H1 (cell line): Measurements from ENCODE around the gene OSTC. TPM values are rescaled to one million over a fixed set of nuclear protein-coding genes. Genes with fewer than 3 reads are reported as not detected.

Experiments used
- CTCF ChIA-PET: fragments of 300-600 bp; sonication (Branson Sonifier 250); formaldehyde crosslinking; loops from one replicate; lab custom pipeline; 2021; ENCODE audit not compliant: partially characterized antibody; lab: Charles Lee
- POLR2A ChIA-PET: fragments of 300-600 bp; sonication (Branson Sonifier 250); formaldehyde crosslinking; loops from one replicate; lab custom pipeline; 2021; ENCODE audit warnings: inconsistent platforms; ENCODE audit not compliant: partially characterized antibody; lab: Charles Lee
- DNase-seq, 2 experiments: peaks; one replicate each; pipeline versions ENCODE4 v3.0.0 to v3.0.0-alpha.2; 2010 to 2022; ENCODE audit warnings: low spot score in 2 of 2, low read depth in 1 of 2, mixed read lengths in 1 of 2
- FAIRE-seq: peaks from 2 replicates; lab custom pipeline; 2011; peaks lifted over from hg19 to GRCh38; lab: Jason Lieb, UNC
- H2AFZ ChIP-seq: 2 replicates; pipeline ENCODE4 v1.8.1; 2012; ENCODE audit warnings: low read length, inconsistent platforms
- H2AK5ac ChIP-seq: 2 replicates; pipeline ENCODE4 v1.6.1; 2013; ENCODE audit warnings: low read depth, low read length
- H2BK120ac ChIP-seq: replicated peaks from 2 replicates; pipeline ENCODE3; 2013; ENCODE audit warnings: low read depth, low read length, inconsistent platforms
- H2BK12ac ChIP-seq: 2 replicates; pipeline ENCODE4 v1.6.1; 2013; ENCODE audit warnings: low read depth, low read length
- H2BK15ac ChIP-seq: 2 replicates; pipeline ENCODE4 v1.6.1; 2013; ENCODE audit warnings: low read length
- H2BK20ac ChIP-seq: 2 replicates; pipeline ENCODE4 v1.6.1; 2013; ENCODE audit warnings: low read length
- H2BK5ac ChIP-seq: 2 replicates; pipeline ENCODE4 v1.6.1; 2013; ENCODE audit warnings: low read depth, low read length
- H3K14ac ChIP-seq: 2 replicates; pipeline ENCODE4 v1.6.1; 2013; ENCODE audit warnings: inconsistent platforms; ENCODE audit not compliant: insufficient read length
- H3K18ac ChIP-seq: 2 replicates; pipeline ENCODE4 v1.6.1; 2013; ENCODE audit warnings: low read length; ENCODE audit errors: extremely low read depth
- H3K23ac ChIP-seq: 2 replicates; pipeline ENCODE4 v1.6.1; 2013; ENCODE audit warnings: inconsistent platforms; ENCODE audit not compliant: insufficient read length
- H3K23me2 ChIP-seq: 2 replicates; pipeline ENCODE4 v1.6.1; 2013; ENCODE audit warnings: low read depth, low read length
- H3K27ac ChIP-seq: 2 replicates; pipeline ENCODE4 v1.6.1; 2011; ENCODE audit warnings: low read depth, low read length, inconsistent platforms
- H3K27me3 ChIP-seq, 4 experiments: replicated peaks in 1 of 4; 1 replicate in 1 of 4; 2 replicates in 3 of 4; pipeline versions ENCODE4 v1.6.1 to v1.8.1; 2011 to 2013; ENCODE audit warnings: low read length in 3 of 4, mild to moderate bottlenecking in 3 of 4, inconsistent platforms in 2 of 4, mixed read lengths in 2 of 4, moderate library complexity in 1 of 4; ENCODE audit not compliant: control insufficient read depth in 3 of 4, insufficient read depth in 3 of 4; ENCODE audit errors: extremely low read depth in 1 of 4
- H3K36me3 ChIP-seq, 4 experiments: 2 replicates each; pipeline versions ENCODE4 v1.6.1 to v1.8.1; 2011 to 2013; ENCODE audit warnings: mild to moderate bottlenecking in 4 of 4, low read length in 3 of 4, moderate library complexity in 2 of 4, control low read depth in 1 of 4, inconsistent platforms in 1 of 4; ENCODE audit not compliant: insufficient read depth in 4 of 4, control insufficient read depth in 2 of 4
- H3K4ac ChIP-seq: replicated peaks from 2 replicates; pipeline ENCODE3; 2013; ENCODE audit warnings: low read length, low read depth, mixed read lengths, inconsistent platforms; ENCODE audit not compliant: insufficient read length
- H3K4me1 ChIP-seq, 4 experiments: replicated peaks in 1 of 4; 1 replicate in 1 of 4; 2 replicates in 3 of 4; pipeline versions ENCODE4 v1.6.1 to v1.8.1; 2011 to 2013; ENCODE audit warnings: low read length in 3 of 4, inconsistent platforms in 2 of 4, mixed read lengths in 1 of 4; ENCODE audit not compliant: insufficient read depth in 4 of 4, control insufficient read depth in 3 of 4
- H3K4me2 ChIP-seq, 2 experiments: 2 replicates each; pipeline versions ENCODE4 v1.6.1 to v1.8.1; 2011 to 2013; ENCODE audit warnings: low read depth in 2 of 2, low read length in 2 of 2, control low read depth in 1 of 2, inconsistent platforms in 1 of 2, mild to moderate bottlenecking in 1 of 2; ENCODE audit not compliant: insufficient read depth in 1 of 2
- H3K4me3 ChIP-seq, 4 experiments: fragments of 200-600, 300-600 bp in 1 of 4; sonication (generic), shearing (Covaris generic), sonication (Bioruptor Twin) in 1 of 4; 2 replicates each; pipeline versions ENCODE4 v1.5.1 to v1.8.1; 2011 to 2016; ENCODE audit warnings: low read length in 4 of 4, low read depth in 3 of 4, control low read depth in 2 of 4, inconsistent platforms in 2 of 4, mild to moderate bottlenecking in 2 of 4, mixed read lengths in 1 of 4, moderate library complexity in 1 of 4; ENCODE audit not compliant: insufficient read depth in 2 of 4; ENCODE audit errors: extremely low read depth in 1 of 4
- H3K56ac ChIP-seq: replicated peaks from 2 replicates; pipeline ENCODE3; 2013; ENCODE audit warnings: low read depth, mild to moderate bottlenecking, mixed read lengths, low read length, inconsistent platforms; ENCODE audit not compliant: insufficient read length
- H3K79me1 ChIP-seq: 2 replicates; pipeline ENCODE4 v1.6.1; 2013; ENCODE audit warnings: low read depth, low read length, control low read depth
- H3K79me2 ChIP-seq, 2 experiments: 2 replicates each; pipeline versions ENCODE4 v1.6.1 to v1.8.1; 2012 to 2013; ENCODE audit warnings: low read length in 2 of 2, mild to moderate bottlenecking in 2 of 2, inconsistent platforms in 1 of 2; ENCODE audit not compliant: insufficient read depth in 2 of 2, control insufficient read depth in 1 of 2
- H3K9ac ChIP-seq, 4 experiments: replicated peaks in 1 of 4; 1 replicate in 1 of 4; 2 replicates in 3 of 4; pipeline versions ENCODE4 v1.6.1 to v1.8.1; 2011 to 2013; ENCODE audit warnings: low read depth in 3 of 4, low read length in 3 of 4, control low read depth in 2 of 4, mild to moderate bottlenecking in 2 of 4, moderate library complexity in 2 of 4, inconsistent platforms in 1 of 4; ENCODE audit errors: extremely low read depth in 1 of 4
- H3K9me3 ChIP-seq, 2 experiments: 2 replicates each; pipeline versions ENCODE4 v1.6.1 to v1.8.1; 2012 to 2013; ENCODE audit warnings: mild to moderate bottlenecking in 2 of 2, moderate library complexity in 2 of 2, control low read depth in 1 of 2, inconsistent platforms in 1 of 2, low read depth in 1 of 2, low read length in 1 of 2, mixed read lengths in 1 of 2; ENCODE audit not compliant: insufficient read depth in 2 of 2
- H4K20me1 ChIP-seq, 2 experiments: replicated peaks in 1 of 2; 2 replicates each; pipeline versions ENCODE3 to v1.8.1; 2011 to 2013; ENCODE audit warnings: inconsistent platforms in 2 of 2, low read length in 2 of 2, mild to moderate bottlenecking in 1 of 2; ENCODE audit not compliant: insufficient read depth in 2 of 2, control insufficient read depth in 1 of 2
- H4K5ac ChIP-seq: 2 replicates; pipeline ENCODE4 v1.6.1; 2013; ENCODE audit warnings: low read length, low read depth, mixed read lengths, inconsistent platforms; ENCODE audit not compliant: insufficient read length
- H4K8ac ChIP-seq: 2 replicates; pipeline ENCODE4 v1.8.0; 2013; ENCODE audit warnings: mild to moderate bottlenecking, moderate library complexity, low read length, inconsistent platforms; ENCODE audit not compliant: insufficient read depth; ENCODE audit errors: extremely low read depth
- H4K91ac ChIP-seq: replicated peaks from 2 replicates; pipeline ENCODE3; 2013; ENCODE audit warnings: low read length, mixed read lengths, inconsistent platforms; ENCODE audit not compliant: insufficient read length
- ASH2L ChIP-seq: fragments of 200-600, 300-600 bp; sonication (generic); IDR thresholded peaks from one replicate; pipeline ENCODE4 v1.7.1; 2017; ENCODE audit warnings: low read length
- ATF2 ChIP-seq: IDR thresholded peaks from 2 replicates; pipeline ENCODE4 v1.6.1; 2012; ENCODE audit warnings: low read length, inconsistent platforms
- KDM4A ChIP-seq: IDR thresholded peaks from one replicate; pipeline ENCODE4 v1.7.1; 2012; ENCODE audit warnings: low read depth, mild to moderate bottlenecking, moderate library complexity, low read length, inconsistent platforms; ENCODE audit not compliant: severe bottlenecking
- KDM5A ChIP-seq: fragments of 200-600 bp; IDR thresholded peaks from 2 replicates; pipeline ENCODE4 v1.7.1; 2012; ENCODE audit warnings: mild to moderate bottlenecking, low read length, inconsistent platforms, mixed read lengths
- POLR2A ChIP-seq, 2 experiments: IDR thresholded peaks; 1 replicate in 1 of 2; 2 replicates in 1 of 2; pipeline ENCODE4 v1.6.1; 2011; ENCODE audit warnings: low read depth in 2 of 2, low read length in 2 of 2, mild to moderate bottlenecking in 2 of 2; ENCODE audit errors: control extremely low read depth in 1 of 2
- POLR2AphosphoS5 ChIP-seq: IDR thresholded peaks from 2 replicates; pipeline ENCODE4 v1.6.1; 2011; ENCODE audit warnings: low read depth, low read length
- RXRA ChIP-seq: IDR thresholded peaks from 2 replicates; pipeline ENCODE4 v1.6.1; 2011; ENCODE audit warnings: low read depth, mild to moderate bottlenecking, low read length, moderate library complexity; ENCODE audit not compliant: insufficient read depth
- WGBS, 2 experiments: shearing (Covaris generic) in 1 of 2; methylation state at CpG; one replicate each; pipeline versions ENCODE4 v1.1.6 to v1.1.7; 2013 to 2015; ENCODE audit warnings: low lambda C conversion rate in 2 of 2, mixed read lengths in 2 of 2, inconsistent platforms in 1 of 2, low coverage in 1 of 2, missing lambda C conversion rate in 1 of 2; ENCODE audit not compliant: insufficient replicate concordance in 2 of 2, insufficient coverage in 1 of 2, insufficient read length in 1 of 2; ENCODE audit errors: extremely low coverage in 1 of 2, missing lambda C conversion rate in 1 of 2; 5-methylcytosine and 5-hydroxymethylcytosine counted together
- polyA plus RNA-seq, 7 experiments: library from polyadenylated mRNA; depleted of rRNA in 3 of 7; stranded (reverse) in 5 of 7; unstranded in 2 of 7; fragments of >200 nt in 5 of 7; fragments of 200-250 nt in 2 of 7; gene quantifications; 1 replicate in 5 of 7; 2 replicates in 1 of 7; 4 replicates in 1 of 7; pipeline versions ENCODE4 v1.2.1 to v1.2.3, GENCODE V29; 2011 to 2013; ENCODE audit warnings: missing spikeins in 2 of 7, mixed read lengths in 2 of 7
- total RNA-seq: library from RNA; stranded (reverse); fragmentation: NEBNext Ultra II Directional; extraction: Animal tissue kit (Norgen Biotek cat#: 25700); gene quantifications from 2 replicates; pipeline ENCODE4 v1.2.1, GENCODE V29; 2021

The OSTC gene
- total and polyA plus RNA-seq, 2 of the 8 experiments (the other 6 are each of a cell fraction or from before 2014, with no cell fraction given): 165 to 176 TPM

GRCh38 chr4:108635070-108635655 lies 15.2 kb upstream of the OSTC start:
- Histone ChIP-seq H3K27ac (no peak overlapping the region), H3K4ac (no peak overlapping the region), H2BK12ac (no peak overlapping the region), H3K18ac (no peak overlapping the region), H2AFZ (no peak overlapping the region), H2BK15ac (no peak overlapping the region), H3K27me3 (no peaks in the 10 kb centered on the region), H3K4me3 (no peak overlapping the region), H3K79me2 (no peaks in the 10 kb centered on the region), H3K4me1 (no peaks in the 10 kb centered on the region), H4K20me1 (peaks cover 2% of the 10 kb centered on the region in 2 experiments), H3K9me3 (no peaks in the 10 kb centered on the region), H2BK20ac (no peak overlapping the region), H3K23me2 (no peaks in the 10 kb centered on the region), H3K4me2 (no peak overlapping the region), H4K91ac (no peak overlapping the region), H3K79me1 (no peaks in the 10 kb centered on the region), H3K14ac (no peak overlapping the region), H3K9ac (no peak overlapping the region), H4K5ac (no peak overlapping the region)
- FAIRE-seq (no peak), DNase-seq (no peak)
- WGBS, 2 experiments: 91% methylated on average over 8 of the region's 8 CpGs; no CpG with 5 or more reads in 1 of the 2 experiments
- POLR2A ChIA-PET: interaction anchor here (1.0 to 3.2 kb wide), 4 partner anchors 10 to 15 kb away, joined by 3 to 40 read pairs (median 8); partner anchors contain the start of genes OSTC and RPL34
- CTCF ChIA-PET: interaction anchor here (0.6 to 1.4 kb wide), 5 partner anchors 10 to 504 kb away, joined by 3 to 7 read pairs (median 3); no protein-coding TSS in a partner anchor
- TF ChIP-seq ATF2 (no peak), RXRA (no peak), POLR2A (IDR thresholded peaks at IDR 0.05; ENCODE audit: control extremely low read depth in 1 of 2, low read depth in 2 of 2, low read length in 2 of 2) (peak in 1 of 2 experiments; percentile 32; a peak in 1 of 3 replicates), ASH2L (no peak), KDM4A (no peak), KDM5A (no peak), POLR2AphosphoS5 (no peak)
- TF ChIP-seq, all 59 proteins: peak for 1
- Histone ChIP-seq H3K23ac (no peak overlapping the region), H2BK5ac (no peak overlapping the region), H4K8ac (no peak overlapping the region), H3K36me3 (peaks cover 6 to 59% (median 39%) of the 10 kb centered on the region in 4 experiments), H3K56ac (no peak overlapping the region), H2BK120ac (no peak overlapping the region), H2AK5ac (no peak overlapping the region)
